Heart right ventricle (tissue), 16 donors: ENCODE measurements around the gene ST7. TPM values are rescaled to one million over a fixed set of nuclear protein-coding genes. Genes with fewer than 3 reads are reported as not detected.

ENCODE experiments used
- ATAC-seq, 8 donors: fragments of 200-7000 bp; cut with Tn5 transposase; one replicate each; pipeline ENCODE4 v1.9.1; 2020; ENCODE audit warnings: mild to moderate bottlenecking in 8 of 8, moderate library complexity in 8 of 8, moderate number of reproducible peaks in 1 of 8
- DNase-seq, 2 donors: peaks; one replicate each; pipeline ENCODE4 v3.0.0-alpha.2; 2020
- H3K27ac ChIP-seq, 10 donors: fragments of 200-600 bp; sonication (generic) in 2 of 10; one replicate each; pipeline versions ENCODE4 v1.5.0 to v1.8.0; 2020 to 2022; ENCODE audit warnings: mild to moderate bottlenecking in 3 of 10
- H3K27me3 ChIP-seq, 7 donors: fragments of 200-600 bp; one replicate each; pipeline ENCODE4 v1.8.0; 2021 to 2022; ENCODE audit warnings: mild to moderate bottlenecking in 2 of 7
- H3K36me3 ChIP-seq, 9 donors: fragments of 200-600 bp; sonication (generic) in 1 of 9; one replicate each; pipeline versions ENCODE4 v1.5.0 to v1.8.0; 2020 to 2022; ENCODE audit warnings: mild to moderate bottlenecking in 2 of 9
- H3K4me1 ChIP-seq, 9 donors: fragments of 200-600 bp; sonication (generic) in 1 of 9; one replicate each; pipeline versions ENCODE4 v1.5.0 to v1.8.0; 2020 to 2022; ENCODE audit warnings: mild to moderate bottlenecking in 4 of 9
- H3K4me3 ChIP-seq, 10 donors: fragments of 200-600 bp; sonication (generic) in 2 of 10; one replicate each; pipeline versions ENCODE4 v1.5.0 to v1.8.0; 2020 to 2022; ENCODE audit warnings: mild to moderate bottlenecking in 7 of 10, moderate library complexity in 2 of 10
- H3K9me3 ChIP-seq, 11 donors: fragments of 200-600 bp in 10 of 11; sonication (generic) in 2 of 11; one replicate each; pipeline versions ENCODE4 v1.5.0 to v1.8.0; 2013 to 2022; ENCODE audit warnings: mild to moderate bottlenecking in 2 of 11, control low read depth in 1 of 11, moderate library complexity in 1 of 11
- WGBS, 2 donors: extraction: QIAGEN DNeasy Blood & Tissue Kit; methylation state at CpG; one replicate each; pipeline ENCODE4 v1.1.7; 2013; ENCODE audit warnings: inconsistent platforms in 1 of 2; 5-methylcytosine and 5-hydroxymethylcytosine counted together
- intact Hi-C, 10 donors: fragments of 100-400 bp; cut with DNase I; formaldehyde crosslinking; loops; one replicate each; pipeline versions ENCODE4 v1.11.1 to v1.14.2; 2022
- polyA plus RNA-seq, 2 donors: library from polyadenylated mRNA; stranded (reverse); fragments of 200-250 nt; gene quantifications; one replicate each; pipeline ENCODE4 v1.2.3, GENCODE V29; 2013
- total RNA-seq, 10 donors: library from RNA; stranded (reverse); fragmentation: NEBNext Ultra II Directional in 3 of 10; extraction: Animal tissue kit (Norgen Biotek cat#: 25700) in 3 of 10; gene quantifications; one replicate each; pipeline versions ENCODE4 v1.2.1 to v1.2.4, GENCODE V29; 2021 to 2023
- TF ChIP-seq, protein P1 (sequence below), 9 donors: fragments of 200-600 bp; sonication (generic) in 2 of 9; IDR thresholded peaks; one replicate each; pipeline versions ENCODE4 v1.5.0 to v1.8.0; 2021 to 2022; ENCODE audit warnings: antibody characterized with exemption in 9 of 9, mild to moderate bottlenecking in 5 of 9, moderate library complexity in 1 of 9
- donor health status: Arrhythmogenic right ventricular cardiomyopathy.
- donor health status: ischemic (EF 13 %, LVEDD 7.1; RV severe dilation, severe dysfunction).
- donor health status: healthy with polysubstance abuse.
- donor health status: DM: no; HTN: yes; CAD: no.
- donor health status: DM: no; HTN: no; CAD: no.
- donor health status: ischemic (EF 25% LVEDD 6.9; RV normal size, moderate dysfunction).
- donor health status: ischemic (EF 25% LVEDD 5.7; RV mildly dilated, moderate dysfunction).
- donor health status: healthy.
- donor health status: DM: yes; HTN: yes; CAD: no.
- donor health status: Ischemic cardiomyopathy.
- donor health status: ischemic (EF 35%, LVEDD 5.7; RV mildly dilated, moderate dysfunction).
- donor health status: nonischemic (EF 11% LVEDD 7.7; RV severe dilation, severe dysfunction).
- donor health status: DM: yes; HTN: yes; CAD: no.
- donor health status: PGD.
- donor health status: ischemic (EF 29% LVEDD 5.4; RV normal size, mild dysfunction).
- donor health status: nonischemic (EF 23%, LVEDD 6.1; RV moderate dilation, normal function).

ST7 gene
- total and polyA plus RNA-seq, 12 donors: 20.1 to 40.2 (median 23.4) TPM

DNA sequence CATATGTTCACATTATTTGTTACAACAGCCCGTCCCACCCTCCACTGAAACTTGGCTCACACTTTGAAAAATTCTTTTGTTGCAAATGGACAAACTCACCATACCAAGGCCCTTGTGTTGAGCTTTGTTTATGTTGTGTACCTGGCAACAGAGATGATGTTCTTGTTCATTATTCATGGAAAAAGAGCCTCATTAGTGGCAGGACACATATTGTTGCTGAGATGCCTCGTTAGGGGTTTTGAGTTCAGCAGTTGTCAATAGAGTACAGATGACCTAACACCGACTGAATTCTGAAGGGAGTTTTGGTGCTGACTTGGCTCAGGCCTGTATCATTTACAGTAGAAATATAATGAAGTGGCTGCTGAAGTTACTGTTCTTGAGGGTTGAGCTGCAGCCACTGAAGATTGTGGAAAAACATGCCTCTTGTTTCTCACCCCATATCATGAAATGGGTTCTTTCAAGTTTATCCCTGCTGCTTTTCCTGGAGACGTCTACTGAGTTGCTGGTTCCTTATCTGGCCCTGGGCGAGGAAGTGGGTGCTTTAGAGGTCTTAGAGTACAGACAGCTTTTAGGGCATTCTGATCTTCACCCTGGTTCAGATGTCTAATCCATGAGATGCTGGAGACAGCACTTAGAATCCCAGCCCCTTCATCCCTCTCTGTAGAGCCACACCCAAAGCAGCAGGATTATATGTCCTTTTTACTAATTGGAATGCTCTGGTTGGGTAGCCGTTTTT lies 219.9 kb downstream of the ST7 start:
- intact Hi-C loops: no loop called here
- H3K27me3 ChIP-seq: no peaks in the 10 kb centered on the region
- H3K27ac ChIP-seq: no peak overlapping the region
- WGBS, 2 donors: 74 to 77% methylated on average over 6 of the region's 6 CpGs
- H3K4me3 ChIP-seq: no peak overlapping the region
- no peak for ATAC-seq
- peaks cover 0 to 49% (median 7%) of the 10 kb centered on the region in 9 donors for H3K36me3 ChIP-seq
- H3K4me1 ChIP-seq: peaks cover 0 to 8% (median 0%) of the 10 kb centered on the region in 9 donors
- TF ChIP-seq, protein P1, sequence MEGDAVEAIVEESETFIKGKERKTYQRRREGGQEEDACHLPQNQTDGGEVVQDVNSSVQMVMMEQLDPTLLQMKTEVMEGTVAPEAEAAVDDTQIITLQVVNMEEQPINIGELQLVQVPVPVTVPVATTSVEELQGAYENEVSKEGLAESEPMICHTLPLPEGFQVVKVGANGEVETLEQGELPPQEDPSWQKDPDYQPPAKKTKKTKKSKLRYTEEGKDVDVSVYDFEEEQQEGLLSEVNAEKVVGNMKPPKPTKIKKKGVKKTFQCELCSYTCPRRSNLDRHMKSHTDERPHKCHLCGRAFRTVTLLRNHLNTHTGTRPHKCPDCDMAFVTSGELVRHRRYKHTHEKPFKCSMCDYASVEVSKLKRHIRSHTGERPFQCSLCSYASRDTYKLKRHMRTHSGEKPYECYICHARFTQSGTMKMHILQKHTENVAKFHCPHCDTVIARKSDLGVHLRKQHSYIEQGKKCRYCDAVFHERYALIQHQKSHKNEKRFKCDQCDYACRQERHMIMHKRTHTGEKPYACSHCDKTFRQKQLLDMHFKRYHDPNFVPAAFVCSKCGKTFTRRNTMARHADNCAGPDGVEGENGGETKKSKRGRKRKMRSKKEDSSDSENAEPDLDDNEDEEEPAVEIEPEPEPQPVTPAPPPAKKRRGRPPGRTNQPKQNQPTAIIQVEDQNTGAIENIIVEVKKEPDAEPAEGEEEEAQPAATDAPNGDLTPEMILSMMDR (IDR thresholded peaks at IDR 0.05): no peak
- no peak for DNase-seq
- no peaks in the 10 kb centered on the region for H3K9me3 ChIP-seq

DNA sequence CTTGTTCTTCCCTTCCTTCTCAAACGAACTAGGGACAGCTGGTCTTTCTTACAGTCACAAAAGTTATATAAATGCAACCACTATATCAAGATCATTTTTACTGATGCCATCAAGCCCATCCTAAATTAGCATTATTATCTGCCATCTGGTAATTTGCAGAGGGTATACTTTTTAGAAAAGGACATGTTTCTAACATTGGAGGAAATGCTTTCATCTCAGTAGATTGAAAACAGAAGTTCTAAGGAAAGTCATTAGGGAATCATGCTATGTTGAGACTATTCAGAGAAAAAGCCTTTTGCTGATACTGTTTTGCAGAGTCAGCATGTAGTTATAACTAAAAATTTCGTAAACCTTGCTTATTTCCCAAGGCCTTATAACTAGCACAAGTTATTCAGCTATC lies 222.9 kb downstream of the ST7 start:
- Histone ChIP-seq H3K36me3 (peaks cover 0 to 43% (median 7%) of the 10 kb centered on the region in 9 donors), H3K27me3 (no peaks in the 10 kb centered on the region), H3K9me3 (no peaks in the 10 kb centered on the region), H3K27ac (no peak overlapping the region), H3K4me1 (no peaks in the 10 kb centered on the region), H3K4me3 (no peak overlapping the region)
- WGBS, 2 donors: 66 to 77% methylated on average over 2 of the region's 2 CpGs
- DNase-seq: no peak
- no peak for ATAC-seq
- TF ChIP-seq, protein P1 (IDR thresholded peaks at IDR 0.05): no peak
- intact Hi-C loops: no loop called here

DNA sequence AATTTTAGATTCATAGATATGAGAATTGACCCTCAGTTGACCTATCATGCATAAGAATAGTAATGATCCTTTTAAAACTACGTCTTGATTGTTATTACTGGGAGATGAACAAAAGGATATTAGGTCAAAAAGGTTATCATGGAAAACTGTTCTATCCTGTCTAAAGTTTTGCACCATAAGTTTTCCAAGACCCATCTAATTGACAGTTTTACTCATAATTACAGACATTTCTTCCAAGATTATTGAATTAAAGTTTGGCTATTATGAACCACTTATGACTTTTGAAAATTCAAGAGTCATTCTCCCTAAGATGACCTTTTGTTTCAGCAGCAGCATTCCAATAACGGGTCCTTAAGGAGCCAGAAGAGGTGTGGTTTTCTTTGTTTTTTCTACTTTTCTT lies 225.3 kb downstream of the ST7 start:
- intact Hi-C loops: no loop called here
- ATAC-seq: no peak
- Histone ChIP-seq H3K9me3 (no peaks in the 10 kb centered on the region), H3K27ac (no peak overlapping the region), H3K27me3 (no peaks in the 10 kb centered on the region), H3K36me3 (peaks cover 0 to 19% (median 0%) of the 10 kb centered on the region in 9 donors), H3K4me3 (no peak overlapping the region), H3K4me1 (no peaks in the 10 kb centered on the region)
- no peak for DNase-seq
- 68 to 72% methylated on average over 2 of the region's 2 CpGs for WGBS, 2 donors
- TF ChIP-seq, protein P1 (IDR thresholded peaks at IDR 0.05): no peak

DNA sequence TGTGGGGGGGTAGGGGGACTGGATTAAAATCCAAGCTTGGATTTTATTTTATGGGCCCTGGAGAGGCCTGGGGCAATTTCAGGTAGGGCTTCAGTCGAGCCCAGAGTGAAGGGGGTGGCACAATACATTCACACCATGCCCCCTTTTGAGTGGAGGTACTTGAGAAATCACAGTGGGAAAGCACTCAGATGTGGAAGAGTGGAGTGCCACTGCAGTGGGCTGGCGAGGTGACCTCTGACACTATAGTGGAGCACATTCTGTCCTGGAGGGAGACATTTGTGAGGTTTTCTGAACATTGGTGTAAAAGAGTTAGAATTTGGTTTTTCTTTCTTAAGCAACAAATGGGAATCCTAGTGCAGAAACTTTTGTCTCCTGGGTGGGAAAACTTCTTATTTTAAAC lies 226.4 kb downstream of the ST7 start:
- 79 to 86% methylated on average over 2 of the region's 2 CpGs for WGBS, 2 donors
- H3K9me3 ChIP-seq: no peaks in the 10 kb centered on the region

More for the DNA sequence above, 226.4 kb downstream of the ST7 start:
- ATAC-seq: no peak
- Histone ChIP-seq H3K36me3 (peaks cover 0 to 12% (median 0%) of the 10 kb centered on the region in 9 donors), H3K4me1 (no peaks in the 10 kb centered on the region), H3K27ac (no peak overlapping the region), H3K4me3 (no peak overlapping the region), H3K27me3 (no peaks in the 10 kb centered on the region)
- intact Hi-C loops: no loop called here
- TF ChIP-seq, protein P1 (IDR thresholded peaks at IDR 0.05): no peak
- no peak for DNase-seq
